Kidney (tissue), 14 donors: ENCODE results near the gene CBY1. TPM values are rescaled to one million over a fixed set of nuclear protein-coding genes. Genes with fewer than 3 reads are reported as not detected.

Experiments
- DNase-seq, 5 donors: peaks; one replicate each; pipeline ENCODE4 v3.0.0-alpha.2; 2013 to 2020
- FAIRE-seq: peaks from 2 replicates; lab custom pipeline; 2012; peaks lifted over from hg19 to GRCh38; lab: Jason Lieb, UNC
- H3K27ac ChIP-seq, 2 donors: one replicate each; pipeline ENCODE4 v1.7.0; 2013; ENCODE audit warnings: low read depth in 2 of 2, low read length in 2 of 2, inconsistent platforms in 1 of 2
- H3K27me3 ChIP-seq: one replicate; pipeline ENCODE4 v1.7.1; 2013; ENCODE audit warnings: low read length, inconsistent platforms; ENCODE audit not compliant: control insufficient read depth, insufficient read depth
- H3K36me3 ChIP-seq, 3 donors: one replicate each; pipeline versions ENCODE4 v1.7.0 to v1.7.1; 2013; ENCODE audit warnings: low read length in 3 of 3, control low read depth in 1 of 3, inconsistent platforms in 1 of 3; ENCODE audit not compliant: insufficient read depth in 3 of 3, control insufficient read depth in 2 of 3
- H3K4me1 ChIP-seq, 3 donors: one replicate each; pipeline versions ENCODE4 v1.7.0 to v1.7.1; 2013; ENCODE audit warnings: low read length in 3 of 3, inconsistent platforms in 1 of 3, low read depth in 1 of 3; ENCODE audit not compliant: control insufficient read depth in 2 of 3, insufficient read depth in 2 of 3
- H3K4me3 ChIP-seq, 3 donors: one replicate each; pipeline versions ENCODE4 v1.7.0 to v1.8.1; 2013; ENCODE audit warnings: low read length in 3 of 3, control low read depth in 1 of 3, inconsistent platforms in 1 of 3
- H3K9ac ChIP-seq, 3 donors: one replicate each; pipeline versions ENCODE4 v1.7.0 to v1.7.1; 2013; ENCODE audit warnings: low read length in 3 of 3, control low read depth in 1 of 3, inconsistent platforms in 1 of 3
- H3K9me3 ChIP-seq, 3 donors: one replicate each; pipeline versions ENCODE4 v1.7.0 to v1.7.1; 2013; ENCODE audit warnings: low read length in 3 of 3, control low read depth in 1 of 3, inconsistent platforms in 1 of 3; ENCODE audit not compliant: control insufficient read depth in 2 of 3, insufficient read depth in 1 of 3
- intact Hi-C: fragments of 100-400 bp; cut with DNase I; formaldehyde crosslinking; loops from one replicate; pipeline ENCODE4 v1.11.1; 2022
- polyA plus RNA-seq: library from polyadenylated mRNA; stranded (reverse); fragments of 350-450 nt; fragmentation: Illumina TruSeq; extraction: RNeasy Lipid Tissue Mini Kit (QIAGEN cat#74804); gene quantifications from one replicate; pipeline ENCODE4 v1.2.3, GENCODE V29; 2014; ENCODE audit warnings: low read depth, low replicate concordance; ENCODE audit not compliant: insufficient read depth
- total RNA-seq: library from RNA; stranded (reverse); fragmentation: NEBNext Ultra II Directional; extraction: Animal tissue kit (Norgen Biotek cat#: 25700); gene quantifications from one replicate; pipeline ENCODE4 v1.2.1, GENCODE V29; 2021
- TF ChIP-seq, protein P1 (sequence below): IDR thresholded peaks from 3 replicates; pipeline ENCODE4 v1.5.1; 2012; ENCODE audit warnings: mild to moderate bottlenecking, moderate library complexity, borderline replicate concordance; ENCODE audit not compliant: insufficient read depth; ENCODE audit errors: extremely low read depth
- donor health status: control.
- donor health status: control.
- donor health status: control.
- donor health status: control.
- donor health status: control.
- donor health status: DM: yes; HTN: yes; CAD: no.
- donor health status: Normal renal cell carcinoma (clear cell type).

Gene CBY1
- total and polyA plus RNA-seq, 2 donors from 2014 or later, result 36.0 to 67.2 TPM

GRCh38 chr22:38675833-38676232 is 19.4 kb downstream of the CBY1 start:
- Histone ChIP-seq H3K9ac (no peak overlapping the region), H3K36me3 (peaks cover 3 to 14% (median 5%) of the 10 kb centered on the region in 3 donors), H3K27me3 (no peaks in the 10 kb centered on the region), H3K4me3 (no peak overlapping the region), H3K9me3 (no peaks in the 10 kb centered on the region), H3K27ac (no peak overlapping the region), H3K4me1 (no peaks in the 10 kb centered on the region)
- TF ChIP-seq, protein P1, sequence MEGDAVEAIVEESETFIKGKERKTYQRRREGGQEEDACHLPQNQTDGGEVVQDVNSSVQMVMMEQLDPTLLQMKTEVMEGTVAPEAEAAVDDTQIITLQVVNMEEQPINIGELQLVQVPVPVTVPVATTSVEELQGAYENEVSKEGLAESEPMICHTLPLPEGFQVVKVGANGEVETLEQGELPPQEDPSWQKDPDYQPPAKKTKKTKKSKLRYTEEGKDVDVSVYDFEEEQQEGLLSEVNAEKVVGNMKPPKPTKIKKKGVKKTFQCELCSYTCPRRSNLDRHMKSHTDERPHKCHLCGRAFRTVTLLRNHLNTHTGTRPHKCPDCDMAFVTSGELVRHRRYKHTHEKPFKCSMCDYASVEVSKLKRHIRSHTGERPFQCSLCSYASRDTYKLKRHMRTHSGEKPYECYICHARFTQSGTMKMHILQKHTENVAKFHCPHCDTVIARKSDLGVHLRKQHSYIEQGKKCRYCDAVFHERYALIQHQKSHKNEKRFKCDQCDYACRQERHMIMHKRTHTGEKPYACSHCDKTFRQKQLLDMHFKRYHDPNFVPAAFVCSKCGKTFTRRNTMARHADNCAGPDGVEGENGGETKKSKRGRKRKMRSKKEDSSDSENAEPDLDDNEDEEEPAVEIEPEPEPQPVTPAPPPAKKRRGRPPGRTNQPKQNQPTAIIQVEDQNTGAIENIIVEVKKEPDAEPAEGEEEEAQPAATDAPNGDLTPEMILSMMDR, result no peak
- intact Hi-C loops, result no loop called here
- DNase-seq, result no peak
- FAIRE-seq, result no peak

- peak within 1 kb of the TSS in 1 of 2 donors; percentile 41 for H3K27ac ChIP-seq
- intact Hi-C loops, result no loop called here
- FAIRE-seq (no peak), DNase-seq (peak; percentile 90 to 96 (median 94))
- peaks cover 0 to 7% (median 5%) of the 10 kb centered on the region in 3 donors for H3K4me1 ChIP-seq
- H3K9me3 ChIP-seq, result no peaks in the 10 kb centered on the region
- no peaks in the 10 kb centered on the region for H3K27me3 ChIP-seq
- H3K4me3 ChIP-seq, result peak within 1 kb of the TSS; percentile 87 to 96 (median 94)
- peak within 1 kb of the TSS; percentile 82 to 92 (median 89) for H3K9ac ChIP-seq
- TF ChIP-seq, protein P1, result peak; percentile 70
- H3K36me3 ChIP-seq, result peaks cover 0 to 23% (median 21%) of the 10 kb centered on the region in 3 donors
These were observed 25.3 kb downstream of the CBY1 start, which contains the start of gene TOMM22 for GRCh38 chr22:38681582-38682335. TSS of gene TOMM22 (plus strand) at chr22:38681957. CDS start at chr22:38681979, 22 bp downstream.

DNA sequence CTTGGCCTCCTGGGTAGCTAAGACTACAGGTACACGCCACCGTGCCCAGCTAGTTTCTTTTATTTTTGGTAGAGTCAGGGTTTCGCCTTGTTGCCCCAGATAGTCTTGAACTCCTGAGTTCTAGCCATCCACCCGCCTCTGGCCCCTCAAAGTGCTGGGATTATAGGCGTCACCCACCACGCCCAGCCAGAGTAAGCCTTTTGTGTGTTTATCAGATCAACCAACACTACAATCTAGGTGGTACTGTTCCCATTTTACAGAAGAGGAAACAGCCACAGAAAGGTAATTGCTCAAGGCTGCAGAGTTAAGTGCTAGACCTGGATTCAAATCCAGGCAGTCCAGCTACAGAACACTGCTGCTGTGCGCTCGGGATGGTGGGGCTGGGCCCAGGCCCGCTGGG is 28.5 kb downstream of the CBY1 start:
- Histone ChIP-seq H3K27ac (no peak overlapping the region), H3K36me3 (peaks cover 3 to 37% (median 36%) of the 10 kb centered on the region in 3 donors), H3K9me3 (no peaks in the 10 kb centered on the region), H3K9ac (no peak overlapping the region), H3K4me1 (peaks cover 0 to 7% (median 5%) of the 10 kb centered on the region in 3 donors), H3K4me3 (no peak overlapping the region), H3K27me3 (no peaks in the 10 kb centered on the region)
- TF ChIP-seq, protein P1, result no peak
- intact Hi-C loops, result no loop called here
- no peak for FAIRE-seq
- DNase-seq, result no peak
